ENCODE measurements around the gene FAAP100.

FAAP100 gene

GRCh38 chr17:81551458-81552243 lies 502 bp downstream of the FAAP100 start:
- DNase-seq: no peak

GRCh38 chr17:81550830-81551457 lies 1.2 kb downstream of the FAAP100 start:
- DNase-seq: no peak

GRCh38 chr17:81550285-81550684 lies 1.9 kb downstream of the FAAP100 start:
- no peak for DNase-seq

- DNase-seq: no peak
Observed at GRCh38 chr17:81549826-81550225, 2.3 kb downstream of the FAAP100 start.

GRCh38 chr17:81549031-81549557 lies 3.1 kb downstream of the FAAP100 start:
- DNase-seq: no peak

- no peak for DNase-seq
Observed at GRCh38 chr17:81547614-81547982, 4.6 kb downstream of the FAAP100 start.

- DNase-seq: no peak
Observed at GRCh38 chr17:81546906-81547613, 5.1 kb downstream of the FAAP100 start.

- no peak for DNase-seq
Observed at GRCh38 chr17:81545160-81545949, 6.8 kb downstream of the FAAP100 start.

- DNase-seq: no peak
Observed at GRCh38 chr17:81544281-81544974, 7.7 kb downstream of the FAAP100 start.

- no peak for DNase-seq
Observed at GRCh38 chr17:81543756-81544155, 8.4 kb downstream of the FAAP100 start.

GRCh38 chr17:81543339-81543675 lies 8.8 kb downstream of the FAAP100 start:
- no peak for DNase-seq

- DNase-seq: no peak
Observed at GRCh38 chr17:81542431-81543338, 9.5 kb downstream of the FAAP100 start.

GRCh38 chr17:81541123-81541522 lies 11.0 kb downstream of the FAAP100 start:
- no peak for DNase-seq

- no peak for DNase-seq
Observed at GRCh38 chr17:81540676-81541027, 11.5 kb downstream of the FAAP100 start.

GRCh38 chr17:81539961-81540675 lies 12.0 kb downstream of the FAAP100 start:
- no peak for DNase-seq

GRCh38 chr17:81539571-81539900 lies 12.6 kb downstream of the FAAP100 start:
- no peak for DNase-seq

GRCh38 chr17:81538651-81539570 lies 13.2 kb downstream of the FAAP100 start:
- DNase-seq: no peak

- DNase-seq: no peak
Observed at GRCh38 chr17:81537856-81538555, 14.1 kb downstream of the FAAP100 start.

- no peak for DNase-seq
Observed at GRCh38 chr17:81537343-81537855, 14.8 kb downstream of the FAAP100 start.

Data from NCI-H226 (cell line).